GM19023 (cell line): ENCODE results near the gene PKHD1.

Experiments used
- ATAC-seq: cut with Tn5 transposase; IDR thresholded peaks from one replicate; pipeline ENCODE4 v1.9.1; 2021; ENCODE audit warnings: mild to moderate bottlenecking, moderate library complexity; ENCODE audit not compliant: unreplicated experiment

The PKHD1 gene

DNA sequence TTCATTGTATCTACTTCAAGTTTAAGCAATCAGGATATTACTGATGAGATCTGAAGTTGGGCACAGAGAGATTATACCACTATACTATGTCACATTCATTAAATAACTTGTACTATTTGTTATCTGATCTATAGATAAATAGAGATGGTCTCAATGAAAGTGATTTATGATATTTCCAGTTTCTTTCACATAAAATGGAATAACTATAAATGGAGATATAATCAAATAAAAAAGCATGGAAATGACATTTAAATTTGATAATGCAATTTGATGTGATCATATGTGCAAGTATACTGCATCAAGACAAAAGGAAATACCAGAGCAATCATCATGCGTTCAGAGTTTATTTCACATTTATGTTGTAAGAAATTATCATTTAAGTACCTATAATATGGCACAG lies 368.9 kb downstream of the PKHD1 start:
- no peak for ATAC-seq

DNA sequence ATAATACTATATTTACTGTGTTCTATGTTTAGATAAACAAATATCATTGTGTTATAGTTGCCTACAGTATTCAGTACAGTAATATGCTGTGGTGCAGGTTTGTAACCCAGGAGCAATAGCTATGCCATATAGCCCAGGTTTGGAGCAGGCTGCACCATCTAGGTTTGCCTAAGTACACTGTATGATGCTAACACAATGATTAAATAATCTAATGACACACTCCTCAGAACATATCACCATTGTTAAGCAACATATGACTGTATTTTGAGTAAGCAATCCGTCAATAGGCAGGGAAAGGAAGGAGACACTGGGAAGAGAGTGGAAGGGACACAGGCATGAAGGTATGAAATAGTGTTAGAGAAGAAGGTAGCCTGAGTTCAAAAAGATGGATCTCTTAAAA lies 369.9 kb downstream of the PKHD1 start:
- no peak for ATAC-seq

DNA sequence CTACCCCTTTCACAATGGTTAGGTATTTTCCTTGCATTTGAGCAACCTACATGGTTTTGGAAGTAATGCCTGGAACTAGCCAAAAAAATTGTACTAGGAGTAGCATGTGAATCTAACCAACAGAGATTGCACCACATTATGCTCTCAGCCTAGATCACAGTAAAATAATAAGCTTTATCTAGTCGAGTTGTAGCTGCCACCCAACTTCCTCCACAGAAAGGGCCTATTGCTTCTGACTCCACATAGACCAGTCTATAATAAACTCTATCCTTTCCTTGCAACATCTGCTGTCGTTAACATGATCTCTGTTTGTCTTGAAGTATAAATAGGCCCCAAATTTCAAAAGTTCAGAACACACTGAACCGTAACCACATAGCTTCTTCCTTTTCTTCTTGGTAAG lies 375.5 kb downstream of the PKHD1 start:
- no peak for ATAC-seq

DNA sequence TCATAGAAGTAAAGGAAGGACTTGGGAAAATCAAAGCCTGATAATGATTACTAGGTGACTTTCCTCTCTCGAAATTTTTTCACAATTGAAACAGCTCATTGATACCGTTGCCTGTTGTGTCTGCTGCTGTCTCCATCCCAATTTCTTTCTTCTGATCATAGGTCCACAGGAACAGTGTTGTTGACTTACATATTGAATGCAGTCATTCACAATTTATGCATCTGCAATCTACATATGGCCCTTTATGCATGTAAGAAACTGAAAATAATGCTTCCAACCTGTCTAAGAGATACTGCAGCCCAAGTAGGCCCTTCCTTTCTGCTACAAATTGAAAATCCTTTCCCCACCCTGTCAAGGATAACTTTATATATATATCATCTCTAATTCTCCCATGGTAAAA lies 381.3 kb downstream of the PKHD1 start:
- ATAC-seq, result no peak

DNA sequence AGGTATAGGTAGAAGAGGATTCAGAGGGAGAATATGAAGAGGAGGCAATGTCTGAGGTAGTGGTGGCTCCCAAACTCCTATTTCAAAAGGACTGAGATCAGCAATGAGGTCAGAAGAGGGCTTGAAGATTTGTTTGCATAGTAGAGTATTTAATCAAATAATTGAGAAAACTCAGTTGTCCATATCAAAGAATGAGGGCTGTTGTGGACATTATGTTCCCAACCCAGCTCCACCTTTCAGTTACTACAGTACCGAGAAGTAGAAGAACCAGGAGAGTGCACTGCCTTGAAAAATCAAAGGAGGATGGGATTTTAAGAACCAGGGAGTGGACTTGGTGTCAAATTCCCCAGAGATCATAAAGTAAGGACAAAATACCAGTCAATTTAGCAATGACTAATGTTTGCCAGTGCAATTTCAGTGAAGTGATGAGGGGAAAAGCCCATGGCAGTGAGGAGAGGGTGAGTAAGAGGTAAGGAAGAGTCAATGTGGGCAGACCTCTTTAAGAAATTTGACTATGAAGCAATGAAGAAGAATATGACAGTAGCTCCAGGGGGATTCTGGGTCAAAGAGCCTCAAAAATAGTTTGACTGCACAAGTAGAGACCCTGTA lies 382.4 kb downstream of the PKHD1 start:
- no peak for ATAC-seq

DNA sequence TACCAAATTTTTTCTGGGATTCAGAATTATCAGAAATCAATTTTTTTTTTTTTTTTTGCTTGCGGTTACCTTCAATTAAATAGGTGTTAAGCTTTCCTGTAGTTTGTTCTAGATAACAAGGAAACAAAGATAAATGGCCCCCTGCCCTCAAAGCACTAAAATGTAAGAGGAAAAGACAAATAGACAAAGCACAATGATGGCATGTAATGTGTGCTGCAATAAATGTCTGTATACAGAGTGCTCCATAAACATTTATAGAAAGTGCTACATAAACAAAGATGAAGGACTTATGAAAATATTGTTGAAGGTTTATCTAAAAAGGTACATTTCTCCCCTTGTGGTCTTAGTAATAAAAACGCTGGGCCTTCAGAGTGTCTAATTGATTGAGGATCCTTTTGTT lies 384.6 kb downstream of the PKHD1 start:
- no peak for ATAC-seq

DNA sequence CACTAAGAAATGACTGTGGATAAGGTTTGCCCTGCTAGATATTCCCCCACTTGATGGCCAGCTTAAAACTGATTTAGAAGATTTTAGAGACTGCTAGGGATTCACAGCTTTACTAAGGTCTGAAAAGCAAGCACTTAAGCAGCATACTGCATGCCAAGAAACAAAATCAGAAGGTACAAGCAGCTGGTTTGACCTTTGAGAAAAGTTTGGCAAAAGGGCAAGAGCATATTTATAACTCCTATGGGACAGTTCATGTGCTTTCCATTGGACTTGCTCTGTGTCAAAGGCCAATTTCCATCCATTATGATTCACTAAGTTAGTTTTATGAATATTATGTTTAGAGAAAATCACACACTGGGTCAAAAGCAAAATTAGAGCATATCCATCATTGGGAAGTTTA lies 402.8 kb downstream of the PKHD1 start:
- ATAC-seq, result no peak

DNA sequence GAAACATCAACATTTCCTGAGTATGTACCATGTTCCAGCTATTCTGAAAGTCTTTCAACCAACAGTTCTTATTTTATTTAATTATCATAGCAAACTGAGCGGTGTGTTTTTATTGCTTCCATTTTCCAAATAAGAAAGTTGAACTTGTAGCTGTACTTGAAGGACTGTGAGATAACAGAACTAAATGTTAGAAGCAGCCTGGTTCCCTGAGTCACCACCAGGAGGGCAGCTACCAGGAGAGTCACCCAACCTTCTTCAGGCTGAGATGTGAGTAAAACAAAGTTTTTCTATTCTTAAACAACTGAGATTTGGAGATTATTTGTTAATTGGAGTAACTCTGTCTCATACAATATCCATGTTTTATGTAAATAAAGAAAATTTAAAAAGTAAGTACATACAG lies 403.4 kb downstream of the PKHD1 start:
- no peak for ATAC-seq

DNA sequence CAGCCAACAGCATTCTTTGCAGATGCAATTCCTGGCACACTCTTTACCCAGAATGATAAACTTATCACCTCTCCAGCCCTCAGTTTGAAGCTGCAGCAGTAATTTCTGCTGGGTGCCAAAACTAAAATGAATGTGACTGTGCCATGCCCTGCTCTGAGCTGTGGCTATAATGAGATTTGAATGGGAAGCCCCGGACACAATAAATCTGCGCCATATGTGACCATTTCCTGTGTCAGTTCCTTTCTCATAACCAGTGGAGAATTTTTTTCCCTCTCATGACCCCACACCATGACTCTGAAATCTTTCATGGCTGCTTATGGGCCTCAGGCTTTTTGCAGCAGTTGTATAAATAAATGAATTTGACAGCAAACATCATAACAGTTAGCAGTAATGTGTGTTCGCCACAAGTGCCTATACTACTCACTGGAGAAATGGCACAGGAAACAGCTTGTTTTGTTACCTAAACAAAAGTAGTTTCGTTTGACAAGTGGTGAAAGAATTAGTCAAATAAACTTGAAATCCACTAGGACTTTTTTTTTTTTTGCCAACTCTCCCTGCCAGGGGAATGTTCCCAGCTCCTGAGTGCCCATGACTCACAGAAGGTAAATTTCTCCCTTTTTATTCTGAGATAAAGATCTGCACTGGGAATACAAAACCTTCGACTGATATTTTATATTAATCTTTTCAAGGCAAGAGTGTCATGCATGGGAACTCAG lies 408.4 kb downstream of the PKHD1 start:
- no peak for ATAC-seq

DNA sequence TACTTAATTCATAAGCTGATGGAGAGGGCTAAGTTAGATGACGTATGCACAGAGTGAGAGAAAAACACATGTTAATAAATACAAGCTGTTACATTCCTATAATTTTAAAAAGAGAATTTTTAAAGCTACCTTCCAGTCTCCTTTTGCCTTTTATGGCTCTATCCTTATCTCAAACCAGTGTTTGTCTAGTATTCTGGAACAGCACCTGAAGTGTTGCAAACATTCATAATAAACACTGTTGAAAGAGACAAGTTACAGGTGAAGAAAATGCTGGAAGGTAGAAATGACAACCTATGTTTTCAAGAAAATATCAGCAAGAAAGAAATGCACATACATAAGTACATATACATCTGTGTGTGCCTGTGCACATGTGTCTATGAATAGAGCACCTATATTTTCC lies 409.1 kb downstream of the PKHD1 start:
- ATAC-seq, result no peak

DNA sequence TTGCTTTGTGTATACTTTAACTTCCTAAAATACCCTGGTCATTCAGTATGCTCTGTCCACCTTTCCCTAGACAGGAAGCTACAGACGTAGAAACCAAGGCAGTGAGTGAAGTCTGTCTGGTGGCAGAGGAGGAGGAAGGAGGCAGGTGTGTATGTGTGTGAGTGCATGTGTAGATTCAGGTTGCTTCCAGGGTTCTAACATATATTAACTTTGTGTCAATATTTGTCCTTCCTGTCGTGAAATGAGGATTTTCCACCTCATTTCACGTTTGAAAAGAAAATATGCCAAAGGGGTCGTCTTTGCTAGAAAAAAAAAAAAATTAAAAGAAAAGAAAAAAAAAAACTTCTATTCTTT lies 411.5 kb downstream of the PKHD1 start:
- ATAC-seq, result no peak

DNA sequence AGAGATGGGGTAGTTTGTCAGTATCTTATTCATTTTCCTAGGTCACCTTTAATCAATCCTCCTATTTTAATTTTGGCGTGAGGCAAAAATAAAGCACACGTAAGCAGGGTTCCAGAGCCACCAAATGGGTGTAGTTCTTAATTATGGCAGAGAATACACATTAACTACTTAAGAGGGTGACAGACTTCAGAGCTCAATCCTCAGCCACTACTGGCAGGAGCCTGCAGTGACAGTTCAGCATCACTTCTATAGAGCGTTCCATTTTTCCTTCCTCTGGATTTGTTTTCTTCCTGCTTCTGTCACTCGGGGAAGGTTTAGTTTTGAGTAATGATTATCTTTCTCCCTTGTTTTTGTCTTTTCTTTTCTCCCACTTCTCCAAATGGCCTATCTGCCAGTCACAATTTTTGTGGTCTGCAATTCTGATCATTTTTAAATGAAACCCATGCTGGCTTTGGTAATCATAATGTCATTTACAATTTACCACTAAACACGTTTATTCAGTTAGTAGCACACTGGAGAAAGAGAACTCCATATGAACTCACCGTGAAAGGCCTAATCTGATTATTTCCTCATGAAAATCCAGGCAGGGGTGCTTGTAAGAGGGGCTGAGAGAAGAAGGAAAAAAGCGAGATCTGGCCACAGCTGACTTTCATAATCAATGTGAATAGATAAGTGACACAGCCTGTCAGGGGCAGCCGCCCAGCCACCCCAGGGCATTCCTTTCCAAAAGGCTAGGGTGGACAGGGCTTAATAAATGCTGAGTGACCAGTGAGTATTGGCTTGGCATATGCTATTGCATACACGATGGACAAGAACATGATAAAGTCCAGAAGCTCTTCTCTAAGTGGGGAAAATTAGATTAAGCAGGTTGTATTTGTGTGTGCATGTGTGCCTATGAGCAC lies 412.1 kb downstream of the PKHD1 start:
- no peak for ATAC-seq

DNA sequence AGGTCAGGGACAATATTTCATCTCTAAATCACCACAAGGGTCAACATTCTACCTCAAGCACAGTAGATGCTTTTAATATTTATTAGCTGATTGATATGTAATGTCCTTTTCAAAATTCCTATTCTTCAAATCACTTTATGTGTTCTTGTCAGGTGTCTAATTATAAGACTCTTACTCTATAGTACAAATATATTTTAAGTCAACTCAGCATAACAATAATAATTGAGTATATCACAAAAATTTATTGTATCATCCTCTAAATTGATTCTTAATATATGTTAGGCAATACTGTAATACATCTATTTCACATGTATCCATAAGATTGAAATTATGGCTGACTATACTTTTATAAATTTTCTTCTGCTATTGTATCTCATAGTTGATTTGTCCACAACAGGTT lies 423.9 kb downstream of the PKHD1 start:
- no peak for ATAC-seq

DNA sequence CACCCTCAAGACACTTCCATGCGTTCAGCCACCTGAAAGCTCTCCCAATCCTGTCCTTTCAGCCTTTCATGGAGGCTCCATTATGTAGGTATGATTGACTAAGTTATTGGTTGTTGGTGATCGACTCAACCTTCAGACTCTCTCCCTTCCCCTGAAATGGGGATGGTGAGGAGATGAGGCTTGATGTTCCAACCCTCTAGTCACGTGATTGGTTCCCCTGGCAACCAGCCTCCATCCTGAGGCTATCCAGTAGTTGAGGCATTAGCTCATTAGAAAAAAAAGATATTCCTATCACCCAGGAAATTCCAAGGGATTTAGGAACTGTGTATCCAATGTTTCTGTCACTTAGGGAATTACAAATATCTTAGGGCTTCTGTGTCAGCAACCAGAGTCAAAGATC lies 426.6 kb downstream of the PKHD1 start:
- no peak for ATAC-seq

DNA sequence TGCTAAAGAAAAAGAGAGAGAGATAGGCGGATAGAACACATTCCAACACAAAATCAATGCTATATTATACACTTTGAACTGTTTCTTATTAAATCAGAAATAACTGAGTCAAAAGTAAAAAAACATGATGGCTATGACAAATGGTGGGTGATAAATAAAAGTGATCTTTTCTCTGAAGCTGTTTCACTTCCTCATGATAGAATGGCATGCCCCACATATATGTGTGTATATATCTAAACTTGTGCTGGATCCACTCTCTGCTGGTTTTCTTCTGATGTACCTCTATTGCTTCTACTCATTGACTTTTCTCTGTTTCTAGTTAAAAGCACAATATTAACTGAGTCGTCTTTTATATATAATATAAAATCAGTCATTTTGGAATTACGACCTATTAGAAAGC lies 429.9 kb downstream of the PKHD1 start:
- no peak for ATAC-seq

DNA sequence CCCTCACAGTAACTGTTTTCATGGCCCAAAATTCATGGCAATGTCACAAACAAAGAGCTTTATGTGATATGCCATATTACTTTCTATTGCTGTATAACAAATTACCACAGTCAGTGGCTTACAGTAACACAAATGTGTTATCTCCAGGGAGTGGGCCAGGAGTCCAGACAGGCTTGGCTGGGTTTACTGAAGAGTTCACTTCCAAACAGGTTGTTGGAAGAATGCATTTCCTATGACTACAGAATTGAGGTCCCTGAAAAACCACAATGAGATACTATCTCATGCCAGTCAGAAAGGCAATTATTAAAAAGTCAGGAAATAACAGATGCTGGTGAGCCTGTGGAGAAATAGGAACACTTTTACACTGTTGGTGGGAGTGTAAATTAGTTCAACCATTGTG lies 431.9 kb downstream of the PKHD1 start:
- ATAC-seq, result no peak

DNA sequence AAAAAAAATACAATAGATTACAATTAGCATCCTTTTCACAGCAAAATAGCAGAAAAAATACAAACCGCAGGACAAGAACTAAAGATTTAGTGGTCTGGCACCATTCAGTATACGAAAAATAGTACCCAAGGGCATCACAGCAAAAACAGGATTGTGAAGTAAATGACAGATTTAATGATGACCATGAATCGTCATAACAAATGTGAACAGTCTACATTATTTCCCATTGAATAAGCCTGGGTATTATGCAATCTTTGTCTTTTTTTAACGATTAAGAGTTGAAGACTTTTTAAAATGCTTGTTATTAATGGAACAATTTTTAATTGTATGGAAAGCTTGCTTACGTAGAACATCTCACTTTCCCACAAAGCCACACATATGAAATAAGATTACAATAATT lies 432.8 kb downstream of the PKHD1 start:
- ATAC-seq, result no peak

DNA sequence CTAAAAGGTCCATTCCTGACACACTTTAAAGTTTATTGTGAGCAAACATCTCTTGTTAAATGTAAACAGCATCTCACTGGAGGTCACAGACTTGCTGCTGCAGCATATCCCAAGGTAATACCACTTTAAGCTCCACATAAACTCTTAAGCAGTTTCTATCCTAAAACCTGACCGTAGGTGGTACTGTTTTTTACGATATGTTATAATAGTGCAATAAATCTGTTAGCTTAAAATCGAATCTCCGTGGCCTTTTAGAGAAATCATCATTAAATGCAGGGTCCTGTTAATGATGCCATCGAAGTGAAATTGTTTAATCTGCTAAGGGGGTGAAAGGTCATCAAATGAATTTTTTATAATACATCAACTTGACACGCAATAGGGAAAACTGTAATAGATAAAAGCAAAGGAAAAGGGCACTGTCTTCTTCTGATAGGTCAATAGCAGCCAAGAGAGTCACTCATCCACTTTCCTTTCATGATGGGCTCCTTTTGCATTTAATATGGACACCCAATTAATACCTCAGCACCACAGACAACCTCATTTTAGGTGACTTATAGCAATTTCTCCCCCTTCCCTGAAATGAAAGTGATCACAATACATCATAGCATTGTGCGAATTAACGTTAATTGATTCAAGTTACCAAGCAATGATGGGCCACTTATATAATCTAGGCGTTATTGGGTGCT lies 436.1 kb downstream of the PKHD1 start:
- no peak for ATAC-seq

DNA sequence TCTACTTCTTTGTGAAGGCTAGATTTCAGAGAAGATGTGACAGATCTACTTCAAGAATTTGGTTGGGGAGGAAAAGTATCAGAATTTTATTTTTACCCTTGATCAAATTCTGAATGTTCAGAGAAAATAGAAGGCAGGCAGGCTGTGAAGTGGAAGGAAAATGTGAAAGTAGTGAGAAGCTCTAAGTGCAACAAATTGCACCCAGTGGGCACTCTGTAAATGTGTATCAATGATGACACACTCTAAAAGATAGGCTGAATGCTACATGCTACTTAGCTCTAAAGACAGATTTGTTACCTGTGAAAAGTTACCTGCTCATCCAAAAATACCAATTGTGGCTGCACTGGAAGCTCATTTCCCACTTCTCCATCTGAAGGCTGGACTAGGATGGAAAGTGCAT lies 438.6 kb downstream of the PKHD1 start:
- ATAC-seq, result no peak

DNA sequence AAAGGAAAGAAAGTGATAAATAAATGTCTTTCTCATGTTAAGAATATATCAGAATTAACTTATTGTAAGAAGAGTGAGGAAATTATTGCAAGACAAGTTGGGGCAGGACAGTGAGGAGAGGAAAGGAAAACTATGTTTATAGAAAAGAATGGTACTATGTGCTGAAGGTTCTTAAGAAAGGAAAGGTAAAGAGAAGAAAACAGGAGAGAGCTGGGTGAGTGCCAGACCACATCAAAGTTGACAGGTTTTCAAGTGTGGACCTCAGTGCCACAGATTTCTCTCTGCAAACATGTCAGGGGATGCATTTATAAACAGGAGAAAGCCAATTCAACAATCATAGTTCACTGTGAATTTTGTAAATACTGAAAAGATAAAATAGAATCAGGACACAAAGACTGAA lies 439.2 kb downstream of the PKHD1 start:
- no peak for ATAC-seq

DNA sequence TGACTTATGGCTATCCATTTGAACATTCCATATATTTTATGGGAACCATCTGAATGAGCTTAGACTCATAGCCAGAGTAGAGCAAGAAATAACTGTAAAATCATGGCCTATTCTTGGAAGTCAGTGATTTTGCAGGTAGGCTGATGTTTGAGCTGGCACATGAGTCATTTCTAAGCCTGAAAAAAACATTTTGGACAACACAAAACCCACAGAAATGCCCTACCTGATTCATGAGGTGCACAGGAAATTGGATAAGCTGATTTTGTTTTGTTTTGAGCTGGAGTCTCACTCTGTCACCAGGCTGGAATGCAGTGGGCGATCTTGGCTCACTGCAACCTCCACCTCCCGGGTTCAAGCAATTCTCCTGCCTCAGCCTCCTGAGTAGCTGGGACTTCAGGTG lies 443.0 kb downstream of the PKHD1 start:
- no peak for ATAC-seq

DNA sequence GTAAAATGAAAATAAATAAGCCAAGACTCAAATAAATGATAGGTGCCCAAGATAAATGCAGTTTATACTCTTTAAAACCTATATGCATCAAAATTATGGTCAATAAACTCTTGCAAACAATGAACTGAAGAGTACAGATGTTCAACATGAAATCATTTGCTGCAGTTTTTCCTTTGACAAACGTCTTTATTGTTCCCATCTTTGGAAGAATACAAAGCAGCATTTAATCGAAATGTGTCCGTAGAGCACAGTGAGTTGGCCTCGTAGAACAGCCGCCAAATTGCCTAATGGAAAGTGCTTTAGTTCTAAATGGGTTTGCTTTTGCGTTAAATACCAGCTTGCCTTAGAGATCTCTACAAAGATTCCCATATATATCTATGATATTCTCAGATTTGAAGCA lies 447.4 kb downstream of the PKHD1 start:
- ATAC-seq, result no peak
